ENCODE results near the gene VSIG10L. TPM values are rescaled to one million over a fixed set of nuclear protein-coding genes. Genes with fewer than 3 reads are reported as not detected.

Gene VSIG10L
- total RNA-seq, 1 experiment from 2014 or later, result 4.5 TPM

GRCh38 chr19:51338563-51339312 lies 3.2 kb downstream of the VSIG10L start:
- ChIA-PET POLR2A (interaction anchor here (1.2 to 2.2 kb wide), 2 partner anchors 24 to 29 kb away, joined by 24 to 67 read pairs; no protein-coding TSS in a partner anchor), CTCF (interaction anchor here (1.0 to 3.9 kb wide), 8 partner anchors 16 to 56 kb away, joined by 3 to 46 read pairs (median 14); partner anchors contain the start of gene ETFB)
- peak overlapping the region; percentile 86 for H3K4me3 Mint-ChIP-seq (ENCODE audit: unreplicated experiment)
- intact Hi-C loops (cut with micrococcal nuclease; ENCODE audit: unreplicated experiment), result loop anchor here (1.0 to 2.0 kb wide), 5 partner anchors 16 to 318 kb away; no protein-coding TSS in a partner anchor
- Histone ChIP-seq H3K36me3 (ENCODE audit: control insufficient read depth, insufficient read depth, low read length) (no peaks in the 10 kb centered on the region), H3K27me3 (replicated peaks; ENCODE audit: control insufficient read depth, insufficient read depth, low read length) (no peaks in the 10 kb centered on the region), H3K9me3 (no peaks in the 10 kb centered on the region), H3K4me1 (peaks cover 26% of the 10 kb centered on the region), H3K4me3 (ENCODE audit: low read depth, low read length) (peak overlapping the region; percentile 78)
- H3K27ac Mint-ChIP-seq (ENCODE audit: unreplicated experiment), result peak overlapping the region; percentile 90
- TF ChIP-seq CTCF (IDR thresholded peaks at IDR 0.05; ENCODE audit: insufficient read depth in 1 of 2, low read depth in 1 of 2, low read length in 1 of 2, severe bottlenecking in 1 of 2, unreplicated experiment in 1 of 2), result peak; percentile 92 to 94
- H3K36me3 Mint-ChIP-seq (ENCODE audit: insufficient read depth, unreplicated experiment), result peaks cover 24% of the 10 kb centered on the region
- peaks cover 25% of the 10 kb centered on the region for H3K4me1 Mint-ChIP-seq (ENCODE audit: low read depth, unreplicated experiment)
- H3K9me3 Mint-ChIP-seq (ENCODE audit: unreplicated experiment), result no peaks in the 10 kb centered on the region
- peak; percentile 89 to 92 for DNase-seq
- BruUV-seq (replicated peaks), result TSS peak; percentile 33
- no peaks in the 10 kb centered on the region for H3K27me3 Mint-ChIP-seq (ENCODE audit: insufficient read depth, unreplicated experiment)

- H3K4me3 ChIP-seq (ENCODE audit: low read depth, low read length), result no peak overlapping the region; the same call in 1 of the 2 replicates
- H3K27ac Mint-ChIP-seq (ENCODE audit: unreplicated experiment), result no peak overlapping the region
- H3K9me3 Mint-ChIP-seq (ENCODE audit: unreplicated experiment), result no peaks in the 10 kb centered on the region
- POLR2A ChIA-PET, result no interaction called here
- H3K36me3 ChIP-seq (ENCODE audit: control insufficient read depth, insufficient read depth, low read length), result no peaks in the 10 kb centered on the region
- H3K4me3 Mint-ChIP-seq (ENCODE audit: unreplicated experiment), result peak overlapping the region; percentile 86
- CTCF ChIA-PET, result no interaction called here
- no peaks in the 10 kb centered on the region for H3K27me3 Mint-ChIP-seq (ENCODE audit: insufficient read depth, unreplicated experiment)
- H3K4me1 Mint-ChIP-seq (ENCODE audit: low read depth, unreplicated experiment), result peaks cover 22% of the 10 kb centered on the region
- intact Hi-C loops (cut with micrococcal nuclease; ENCODE audit: unreplicated experiment), result loop anchor here (2.0 kb wide), 1 partner anchor 319 kb away; no protein-coding TSS in a partner anchor
- no peak for TF ChIP-seq CTCF (IDR thresholded peaks at IDR 0.05; ENCODE audit: insufficient read depth in 1 of 2, low read depth in 1 of 2, low read length in 1 of 2, severe bottlenecking in 1 of 2, unreplicated experiment in 1 of 2)
- no peak for DNase-seq
- H3K36me3 Mint-ChIP-seq (ENCODE audit: insufficient read depth, unreplicated experiment), result peaks cover 24% of the 10 kb centered on the region
- H3K27me3 ChIP-seq (replicated peaks; ENCODE audit: control insufficient read depth, insufficient read depth, low read length), result no peaks in the 10 kb centered on the region
- BruUV-seq (replicated peaks), result no TSS peak
- no peaks in the 10 kb centered on the region for H3K9me3 ChIP-seq
- peaks cover 24% of the 10 kb centered on the region for H3K4me1 ChIP-seq
Observed at GRCh38 chr19:51337861-51338562, 3.9 kb downstream of the VSIG10L start.

- Histone ChIP-seq H3K4me1 (peaks cover 17% of the 10 kb centered on the region), H3K36me3 (ENCODE audit: control insufficient read depth, insufficient read depth, low read length) (no peaks in the 10 kb centered on the region), H3K27me3 (replicated peaks; ENCODE audit: control insufficient read depth, insufficient read depth, low read length) (no peaks in the 10 kb centered on the region), H3K4me3 (ENCODE audit: low read depth, low read length) (no peak overlapping the region), H3K9me3 (no peaks in the 10 kb centered on the region)
- H3K36me3 Mint-ChIP-seq (ENCODE audit: insufficient read depth, unreplicated experiment), result peaks cover 20% of the 10 kb centered on the region
- CTCF ChIA-PET, result interaction anchor here (0.6 kb wide), 1 partner anchor 30 kb away, joined by 4 read pairs; no protein-coding TSS in a partner anchor
- H3K27me3 Mint-ChIP-seq (ENCODE audit: insufficient read depth, unreplicated experiment), result no peaks in the 10 kb centered on the region
- H3K4me3 Mint-ChIP-seq (ENCODE audit: unreplicated experiment), result no peak overlapping the region
- intact Hi-C loops (cut with micrococcal nuclease; ENCODE audit: unreplicated experiment), result no loop called here
- no peak for DNase-seq
- no peak overlapping the region for H3K27ac Mint-ChIP-seq (ENCODE audit: unreplicated experiment)
- peaks cover 15% of the 10 kb centered on the region for H3K4me1 Mint-ChIP-seq (ENCODE audit: low read depth, unreplicated experiment)
- no peaks in the 10 kb centered on the region for H3K9me3 Mint-ChIP-seq (ENCODE audit: unreplicated experiment)
- POLR2A ChIA-PET, result no interaction called here
- no peak for TF ChIP-seq CTCF (IDR thresholded peaks at IDR 0.05; ENCODE audit: insufficient read depth in 1 of 2, low read depth in 1 of 2, low read length in 1 of 2, severe bottlenecking in 1 of 2, unreplicated experiment in 1 of 2)
- BruUV-seq (replicated peaks), result no TSS peak
Observed at GRCh38 chr19:51337141-51337860, 4.6 kb downstream of the VSIG10L start.

Data from Caco-2 (cell line).